ENCODE data around the gene SLC12A3.
"Not testable (repeated sequence)": the region's sequence is repeated elsewhere in the genome, so short reads cannot be mapped to it uniquely, and the experiment has no call there.

SLC12A3 gene

DNA sequence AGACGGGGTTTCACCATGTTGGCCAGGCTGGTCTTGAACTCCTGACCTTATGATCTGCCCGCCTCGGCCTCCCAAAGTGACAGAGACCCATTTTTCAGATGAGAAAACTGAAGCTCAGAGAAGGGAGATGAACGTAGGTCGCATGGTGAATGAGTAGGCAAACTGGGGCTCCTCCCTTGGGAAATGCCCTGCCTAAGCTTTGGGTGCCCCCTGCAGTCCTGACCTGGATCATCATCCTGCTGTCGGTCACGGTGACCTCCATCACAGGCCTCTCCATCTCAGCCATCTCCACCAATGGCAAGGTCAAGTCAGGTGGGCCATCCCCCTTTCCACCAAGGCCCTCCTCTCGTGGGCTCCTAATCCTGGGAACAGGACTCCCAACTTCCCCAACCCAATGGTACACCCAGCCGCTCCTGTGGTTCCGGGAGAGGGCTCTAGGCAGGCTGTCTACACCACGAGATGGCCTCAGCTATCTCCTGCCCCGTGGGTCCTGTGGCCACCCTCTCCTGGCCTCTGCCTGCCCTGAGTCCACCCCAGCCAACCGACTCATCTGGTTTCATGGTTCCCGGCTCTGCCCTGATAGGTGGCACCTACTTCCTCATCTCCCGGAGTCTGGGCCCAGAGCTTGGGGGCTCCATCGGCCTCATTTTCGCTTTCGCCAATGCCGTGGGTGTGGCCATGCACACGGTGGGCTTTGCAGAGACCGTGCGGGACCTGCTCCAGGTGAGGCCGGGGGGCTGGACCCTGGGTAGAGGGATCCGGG, 4.7 kb downstream of the SLC12A3 start:
- DNase-seq = no peak

DNA sequence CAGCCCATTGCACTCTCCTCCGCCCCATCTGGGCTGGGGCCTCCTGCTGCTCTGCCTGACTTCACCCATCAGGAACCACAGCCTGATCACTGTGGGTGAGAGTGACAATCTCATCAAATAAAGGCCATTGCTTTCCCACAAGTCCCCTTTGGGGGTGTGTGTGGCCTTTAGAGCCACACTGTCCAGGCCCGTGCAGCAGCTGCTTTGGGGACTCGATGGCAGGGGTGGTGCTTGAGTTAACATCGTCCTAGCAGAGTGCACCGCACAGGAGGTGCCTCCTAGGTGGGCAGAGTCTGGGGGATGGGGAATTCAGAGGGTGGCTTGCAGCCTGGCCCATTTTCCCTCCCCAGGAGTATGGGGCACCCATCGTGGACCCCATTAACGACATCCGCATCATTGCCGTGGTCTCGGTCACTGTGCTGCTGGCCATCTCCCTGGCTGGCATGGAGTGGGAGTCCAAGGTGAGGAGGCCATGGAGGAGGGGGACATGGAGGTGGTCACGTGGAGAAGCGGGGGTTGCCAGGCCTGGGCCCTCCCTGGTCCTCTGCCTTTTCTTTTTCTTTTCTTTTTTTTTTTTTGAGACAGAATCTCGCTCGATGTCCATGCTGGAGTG, 5.4 kb downstream of the SLC12A3 start:
- DNase-seq = no peak

DNA sequence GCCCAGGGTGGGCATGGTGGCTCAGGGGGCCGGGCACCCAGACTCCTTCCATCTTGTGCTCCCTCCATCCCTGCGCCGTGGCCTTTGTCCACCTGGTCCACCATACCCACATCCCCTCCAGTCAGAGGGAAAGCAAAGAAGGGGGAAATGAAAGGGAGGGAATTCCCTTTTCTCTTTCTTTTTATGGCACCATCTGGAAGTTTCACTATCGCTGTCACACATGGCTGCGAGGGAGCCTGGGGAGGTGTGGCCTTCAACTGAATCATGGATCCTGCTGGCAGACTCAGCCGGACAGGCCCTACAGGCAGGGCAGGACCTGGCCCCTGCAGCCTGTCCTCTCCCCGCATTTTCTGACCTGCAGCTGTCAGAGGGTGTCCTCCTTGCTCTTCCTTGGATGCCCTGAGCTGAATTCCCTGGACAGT, 6.2 kb downstream of the SLC12A3 start:
- DNase-seq = no peak

DNA sequence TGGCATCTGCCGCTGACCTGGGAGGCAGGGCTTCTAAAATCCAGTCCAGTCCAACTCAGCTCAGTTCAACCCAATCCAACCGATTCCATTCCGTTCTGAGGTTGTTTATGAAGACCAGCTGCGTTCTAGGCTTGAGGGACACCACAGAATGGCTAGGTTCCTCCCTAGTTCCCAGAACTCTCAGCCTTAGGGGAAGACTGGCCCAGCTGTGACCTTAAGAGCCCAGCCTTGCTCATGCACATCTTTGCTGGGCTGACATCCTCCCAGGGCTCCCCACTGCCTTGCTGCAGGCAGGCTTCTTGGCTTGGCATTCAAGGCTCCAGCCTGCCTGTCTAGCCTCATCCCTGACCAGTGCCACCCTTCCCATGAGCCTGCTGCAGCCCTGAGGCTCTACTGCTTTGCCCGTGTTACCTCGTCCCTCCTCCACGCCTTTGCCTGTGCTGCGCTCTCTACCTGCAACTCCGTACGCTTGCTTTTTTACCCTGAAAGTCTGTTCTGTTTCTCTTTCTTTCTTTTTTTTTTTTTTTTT, 7.9 kb downstream of the SLC12A3 start:
- no peak for DNase-seq

DNA sequence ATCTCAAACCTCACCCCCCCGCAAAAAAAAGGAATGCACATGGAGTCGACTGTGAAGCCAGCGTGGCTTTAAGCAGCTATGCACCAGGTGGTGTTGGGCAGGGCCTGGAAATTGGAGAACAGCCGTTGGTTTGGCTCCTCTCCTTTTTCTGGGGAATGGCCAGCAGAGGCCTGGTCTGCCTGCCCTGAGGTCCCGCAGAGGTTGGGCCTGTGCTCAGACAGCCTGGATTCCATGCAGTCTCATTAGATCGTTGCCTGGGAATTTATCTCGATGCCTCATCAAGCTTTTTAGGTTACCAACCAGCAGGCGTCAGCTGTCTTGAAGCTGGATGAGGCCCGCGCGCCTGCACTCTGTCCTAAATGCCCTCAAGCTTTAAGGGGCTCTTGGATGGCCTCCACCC, 9.8 kb downstream of the SLC12A3 start:
- DNase-seq = no peak

DNA sequence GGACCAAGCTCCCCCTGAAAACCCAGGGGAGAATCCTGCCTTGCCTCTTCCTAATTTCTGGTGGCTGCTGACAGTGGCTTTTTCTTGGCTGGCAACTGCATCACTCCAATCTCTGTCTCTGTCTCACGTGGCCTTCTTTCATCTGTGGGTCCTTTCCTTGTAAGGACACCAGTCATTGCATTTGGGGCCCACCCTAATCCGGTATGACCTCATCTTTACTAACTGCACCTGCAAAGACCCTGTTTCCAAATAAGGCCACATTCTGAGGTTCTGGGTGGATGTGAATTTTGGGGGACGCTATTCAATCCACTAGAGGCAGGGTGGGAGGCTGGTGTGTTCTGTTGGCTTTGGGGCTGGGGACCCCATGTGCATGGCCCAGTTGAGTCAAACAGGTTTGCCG, 11.0 kb downstream of the SLC12A3 start:
- DNase-seq = no peak

DNA sequence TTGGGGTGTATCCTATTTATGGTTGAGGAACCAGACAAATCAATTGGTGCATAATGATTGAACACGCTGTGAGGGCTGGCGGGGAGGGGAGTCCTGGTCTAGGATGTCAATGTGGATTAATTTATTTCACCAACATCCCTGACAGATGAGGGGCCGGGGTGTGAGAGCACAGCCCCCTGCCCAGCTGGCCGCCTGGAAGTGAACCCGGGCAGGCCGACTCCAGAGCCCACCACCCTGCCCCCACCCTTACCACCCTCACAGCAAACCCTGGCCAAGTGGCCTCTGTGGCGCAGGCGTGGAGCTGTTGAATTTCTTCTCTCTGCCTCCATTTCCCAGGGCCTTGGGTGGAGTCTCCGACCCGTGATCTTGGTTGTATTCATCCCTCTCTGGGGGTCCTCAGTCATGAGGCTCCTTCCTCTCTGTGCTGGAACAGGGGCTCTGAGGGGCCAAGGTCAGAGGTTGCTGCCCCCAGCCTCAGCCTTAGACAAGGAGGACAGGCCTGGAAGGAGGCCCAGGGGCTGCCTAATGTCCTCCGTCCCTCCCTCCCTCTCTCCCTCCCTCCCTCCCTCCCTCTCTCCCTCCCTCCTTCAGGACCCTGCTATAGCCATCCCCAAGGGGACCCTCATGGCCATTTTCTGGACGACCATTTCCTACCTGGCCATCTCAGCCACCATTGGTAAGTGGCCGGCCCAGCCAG, 12.6 kb downstream of the SLC12A3 start:
- DNase-seq = no peak

DNA sequence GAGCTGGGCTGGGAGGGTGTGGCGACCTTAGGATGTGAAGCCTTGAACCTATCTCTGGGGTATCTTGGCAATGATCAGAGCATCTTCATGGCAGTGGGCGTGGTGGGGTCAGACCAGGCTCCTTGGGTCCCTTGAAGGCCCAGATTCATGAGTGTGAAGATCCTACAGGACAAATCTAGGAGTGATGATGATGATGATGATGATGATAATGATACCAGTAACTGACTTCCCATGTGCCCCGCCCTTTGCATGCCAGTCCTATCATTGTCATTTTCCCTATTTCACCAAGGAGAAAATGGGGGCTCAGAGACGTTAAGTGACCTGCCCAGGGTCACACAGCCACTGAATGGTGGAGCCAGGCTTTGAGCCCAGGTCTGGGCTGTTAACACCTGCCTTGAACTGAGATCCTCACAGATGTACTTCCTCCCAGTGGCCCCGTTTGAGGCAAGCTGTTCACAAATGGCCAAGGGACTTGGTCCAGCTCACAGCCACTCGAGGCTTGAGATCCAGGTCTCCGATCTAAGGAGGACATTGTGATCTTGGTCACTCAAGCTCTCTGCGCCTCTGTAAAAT, 13.4 kb downstream of the SLC12A3 start:
- DNase-seq = no peak

DNA sequence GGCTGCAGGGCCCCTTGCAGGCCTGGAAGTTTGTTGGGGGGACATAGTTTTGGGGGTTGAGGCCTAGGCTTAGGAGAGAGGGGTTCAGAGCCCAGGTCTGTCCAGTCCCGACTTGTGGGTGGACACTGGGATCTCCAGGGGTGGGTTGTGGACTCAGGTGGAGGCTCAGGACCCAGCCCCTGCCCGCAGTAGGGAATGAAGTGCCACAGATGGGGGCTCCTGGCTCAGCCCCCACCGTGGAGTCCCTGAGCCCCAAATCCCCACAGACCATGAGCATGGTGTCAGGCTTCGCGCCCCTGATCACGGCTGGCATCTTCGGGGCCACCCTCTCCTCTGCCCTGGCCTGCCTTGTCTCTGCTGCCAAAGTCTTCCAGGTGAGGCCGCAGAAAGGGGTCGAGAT, 14.3 kb downstream of the SLC12A3 start:
- DNase-seq = no peak

DNA sequence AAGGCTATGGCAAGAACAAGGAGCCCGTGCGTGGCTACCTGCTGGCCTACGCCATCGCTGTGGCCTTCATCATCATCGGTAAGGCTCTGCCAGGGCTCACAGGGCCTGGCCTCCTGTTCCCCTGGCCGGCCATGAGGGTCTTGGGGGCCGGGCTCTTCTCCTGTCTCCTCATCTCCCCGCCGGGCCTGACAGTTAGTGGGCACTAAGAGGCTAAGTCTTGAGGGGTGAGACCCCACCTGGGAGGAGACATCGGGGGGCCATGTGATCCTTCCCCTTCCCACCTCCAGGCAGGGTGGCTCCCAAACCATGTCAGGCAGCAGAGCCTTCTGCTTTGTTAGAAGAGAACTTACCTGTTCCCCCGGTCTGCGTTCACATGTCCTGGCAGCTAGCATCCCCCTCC, 15.2 kb downstream of the SLC12A3 start:
- DNase-seq = no peak

DNA sequence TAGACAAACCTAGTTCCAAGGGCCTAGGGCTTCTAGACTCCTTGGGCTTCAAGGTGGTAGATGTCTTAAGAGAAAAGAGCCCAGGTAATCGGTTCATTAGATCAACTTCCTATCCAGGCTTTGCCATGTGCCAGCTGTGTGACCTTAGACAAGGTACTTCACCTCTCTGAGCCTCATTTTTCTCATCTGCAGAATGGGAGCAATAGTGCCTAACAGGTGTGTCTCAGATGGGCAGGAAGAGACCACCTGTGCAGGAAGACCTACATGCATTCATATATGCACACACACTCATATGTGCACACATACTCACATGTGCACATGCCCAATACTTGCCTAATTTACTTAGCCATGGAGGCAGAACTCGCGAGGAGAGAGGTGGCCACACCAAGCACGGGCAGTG, 15.7 kb downstream of the SLC12A3 start:
- DNase-seq = no peak

DNA sequence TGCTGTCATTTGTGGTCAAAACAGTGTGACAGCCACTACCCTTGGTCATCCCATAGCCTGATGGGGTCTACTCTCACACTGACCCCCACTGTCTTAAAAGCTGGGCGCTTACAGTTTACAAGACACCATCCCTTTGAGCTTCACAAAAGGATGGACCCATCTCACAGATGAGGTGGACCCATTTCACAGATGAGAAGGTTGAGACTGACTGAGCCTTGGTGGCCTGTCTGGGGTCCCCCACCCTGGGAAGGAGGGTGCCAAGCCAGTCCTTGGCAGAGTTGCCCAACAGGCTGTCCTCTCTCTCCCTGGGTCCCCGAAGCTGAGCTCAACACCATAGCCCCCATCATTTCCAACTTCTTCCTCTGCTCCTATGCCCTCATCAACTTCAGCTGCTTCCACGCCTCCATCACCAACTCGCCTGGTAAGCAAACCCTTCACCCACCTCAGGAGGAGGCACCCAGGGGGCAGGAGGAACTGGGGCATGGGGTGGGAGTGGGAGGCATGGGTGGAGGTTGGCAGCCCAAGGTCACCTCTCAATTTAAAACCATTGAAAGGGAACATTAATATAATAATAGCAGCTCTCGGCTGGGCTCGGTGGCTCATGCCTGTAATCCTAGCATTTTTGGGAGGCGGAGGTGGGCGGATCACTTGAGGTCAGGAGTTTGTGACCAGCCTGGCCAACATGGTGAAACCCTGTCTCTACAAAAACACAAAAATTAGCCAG, 17.2 kb downstream of the SLC12A3 start:
- no peak for DNase-seq

DNA sequence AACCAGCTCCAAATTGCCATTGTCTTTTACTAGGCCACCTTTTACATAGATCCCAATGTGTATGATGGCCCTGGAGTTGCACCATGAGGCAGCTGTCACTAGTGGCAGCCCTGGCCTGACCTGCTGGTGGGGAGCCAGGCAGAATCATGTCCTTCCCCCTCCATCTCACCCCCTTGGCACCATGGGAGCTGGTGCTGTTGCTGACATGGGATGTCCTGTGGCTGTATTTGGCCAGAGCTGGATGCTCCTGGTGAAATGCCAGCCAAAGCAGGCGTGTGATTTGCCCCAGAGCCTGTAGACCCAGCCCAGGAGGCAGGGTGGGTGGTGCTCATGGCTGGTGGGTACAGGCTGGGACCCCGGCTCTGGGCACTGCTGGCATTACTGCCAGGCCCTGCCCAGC, 18.6 kb downstream of the SLC12A3 start:
- no peak for DNase-seq

DNA sequence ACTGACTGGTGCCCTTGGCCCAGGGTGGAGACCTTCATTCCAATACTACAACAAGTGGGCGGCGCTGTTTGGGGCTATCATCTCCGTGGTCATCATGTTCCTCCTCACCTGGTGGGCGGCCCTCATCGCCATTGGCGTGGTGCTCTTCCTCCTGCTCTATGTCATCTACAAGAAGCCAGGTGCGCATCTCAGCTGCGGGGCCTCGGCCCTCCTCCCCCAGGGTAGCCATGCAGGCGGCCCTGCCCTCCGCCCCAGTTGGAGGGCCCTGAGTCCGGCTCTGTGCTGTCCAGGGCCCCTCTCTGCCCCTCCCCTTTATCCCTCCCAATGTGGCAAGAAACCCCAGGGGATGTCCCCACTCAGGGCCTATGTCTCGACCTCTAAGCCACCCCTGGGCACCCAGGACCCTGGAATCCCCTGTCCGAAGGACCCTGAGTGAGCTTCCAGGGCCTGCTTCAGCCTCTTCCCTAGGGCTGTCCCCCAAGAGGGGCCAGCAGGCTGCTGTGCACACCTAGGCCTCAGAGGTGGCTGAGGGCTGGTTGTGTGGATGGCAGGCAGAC, 19.1 kb downstream of the SLC12A3 start:
- DNase-seq = no peak

DNA sequence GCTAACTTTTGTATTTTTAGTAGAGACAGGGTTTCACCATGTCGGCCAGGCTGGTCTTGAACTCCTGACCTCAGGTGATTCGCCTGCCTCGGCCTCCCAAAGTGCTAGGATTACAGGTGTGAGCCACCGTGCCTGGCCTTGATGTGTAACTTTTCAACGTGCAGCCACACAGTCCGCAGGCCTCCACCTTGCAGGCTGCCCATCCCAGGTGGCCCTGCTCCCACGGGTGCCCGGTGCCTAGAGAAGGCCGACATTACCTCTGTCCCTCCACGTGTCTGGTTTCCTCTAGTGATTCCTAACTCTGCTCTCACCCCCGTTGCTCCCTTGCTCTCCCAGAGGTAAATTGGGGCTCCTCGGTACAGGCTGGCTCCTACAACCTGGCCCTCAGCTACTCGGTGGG, 19.9 kb downstream of the SLC12A3 start:
- DNase-seq = not testable (repeated sequence)

DNA sequence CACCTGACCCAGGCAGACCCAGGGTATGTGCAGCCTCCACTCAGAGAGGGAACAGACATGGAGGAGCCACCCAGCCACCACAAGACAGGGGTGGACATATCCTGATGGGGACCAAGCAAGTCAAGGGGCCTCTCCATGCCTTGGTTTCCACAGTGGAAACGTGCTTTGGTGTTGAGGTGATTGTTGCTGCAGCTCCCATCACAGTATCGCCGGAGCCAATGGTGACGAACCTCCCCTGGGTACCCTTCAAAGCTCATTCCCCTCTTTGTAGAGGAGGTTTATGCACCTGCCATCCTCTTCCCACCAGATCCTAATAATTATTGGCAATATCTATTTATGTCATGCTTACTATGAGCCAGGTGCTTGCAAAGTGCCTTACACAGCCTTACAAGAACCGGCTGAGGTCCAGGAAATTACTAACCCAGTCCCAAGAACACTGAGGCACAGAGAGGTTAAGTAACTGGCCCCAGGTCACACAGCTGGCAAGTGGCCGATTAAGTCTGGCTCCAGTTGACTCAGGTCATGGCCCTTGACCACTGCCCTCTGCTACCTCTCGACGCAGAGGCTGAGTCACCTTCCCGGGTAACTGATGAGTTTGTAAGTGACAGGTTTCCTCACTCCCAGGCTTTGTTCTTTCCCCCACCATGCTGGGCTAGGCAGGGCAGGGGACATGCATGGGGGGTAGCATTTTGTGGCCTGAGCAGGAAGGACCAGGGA, 20.6 kb downstream of the SLC12A3 start:
- no peak for DNase-seq

DNA sequence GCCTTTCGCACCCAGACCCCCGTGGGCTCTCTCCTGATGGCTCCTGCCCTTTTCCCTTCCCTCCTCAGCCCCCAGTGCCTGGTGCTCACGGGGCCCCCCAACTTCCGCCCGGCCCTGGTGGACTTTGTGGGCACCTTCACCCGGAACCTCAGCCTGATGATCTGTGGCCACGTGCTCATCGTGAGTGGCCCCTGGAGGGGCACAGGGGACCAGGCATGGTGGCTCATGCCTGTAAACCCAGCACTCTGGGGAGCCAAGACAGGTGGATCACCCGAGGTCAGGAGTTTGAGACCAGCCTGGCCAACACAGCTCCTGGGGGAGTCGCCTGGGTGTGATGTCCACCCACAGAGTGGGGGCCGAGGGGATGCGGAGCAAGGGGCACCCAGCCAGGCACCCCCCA, 21.3 kb downstream of the SLC12A3 start:
- DNase-seq = no peak

DNA sequence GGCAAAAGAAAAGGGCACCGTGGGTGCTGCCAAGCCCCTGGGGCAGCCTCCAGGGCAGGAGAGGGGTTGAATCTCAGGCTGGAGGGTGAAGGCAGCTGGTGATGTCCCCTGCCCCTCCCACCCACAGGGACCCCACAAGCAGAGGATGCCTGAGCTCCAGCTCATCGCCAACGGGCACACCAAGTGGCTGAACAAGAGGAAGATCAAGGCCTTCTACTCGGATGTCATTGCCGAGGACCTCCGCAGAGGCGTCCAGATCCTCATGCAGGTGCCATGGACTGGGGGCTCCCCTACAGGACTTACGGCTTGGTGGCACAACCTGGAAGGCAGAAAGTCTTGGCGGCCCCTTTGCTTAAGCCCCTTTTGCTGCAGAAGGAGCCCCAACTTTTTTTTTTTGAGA, 21.8 kb downstream of the SLC12A3 start:
- DNase-seq = no peak

DNA sequence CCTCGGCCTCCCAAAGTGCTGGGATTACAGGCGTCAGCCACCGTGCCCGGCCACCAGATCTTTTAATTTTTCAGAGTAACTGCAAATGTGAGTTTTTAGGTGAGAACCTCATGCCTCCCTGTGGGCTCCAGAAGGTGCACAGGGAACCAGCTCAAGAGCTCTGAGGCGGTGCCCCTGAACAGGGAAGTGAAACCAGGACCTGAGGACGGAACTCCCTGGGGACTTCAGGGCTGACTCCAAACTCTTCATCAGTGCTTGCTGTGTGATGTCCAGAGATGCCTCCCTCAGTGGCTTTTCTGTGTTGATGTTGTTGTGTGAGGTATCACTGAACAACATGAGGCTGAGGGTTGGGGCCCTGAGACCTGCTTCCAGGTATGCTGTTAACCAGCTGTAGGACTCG, 23.8 kb downstream of the SLC12A3 start:
- DNase-seq = no peak

DNA sequence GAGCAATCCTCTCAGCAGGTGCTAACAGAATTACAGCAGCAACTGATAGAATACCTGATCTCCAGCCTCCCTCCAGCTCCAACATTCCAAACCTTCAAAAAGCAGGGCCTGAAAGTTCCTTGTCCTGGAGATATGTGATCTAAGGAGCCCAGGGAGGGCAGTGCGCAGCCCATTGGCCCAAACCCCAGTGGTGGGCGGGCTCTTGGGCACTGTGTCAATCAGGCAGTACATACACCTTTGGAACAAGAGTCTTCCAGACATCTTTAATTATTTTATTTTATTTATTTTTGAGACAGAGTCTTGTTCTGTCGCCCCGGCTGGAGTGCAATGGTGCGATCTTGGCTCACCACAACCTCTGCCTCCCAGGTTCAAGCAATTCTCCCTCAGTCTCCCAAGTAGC, 24.2 kb downstream of the SLC12A3 start:
- DNase-seq = no peak

DNA sequence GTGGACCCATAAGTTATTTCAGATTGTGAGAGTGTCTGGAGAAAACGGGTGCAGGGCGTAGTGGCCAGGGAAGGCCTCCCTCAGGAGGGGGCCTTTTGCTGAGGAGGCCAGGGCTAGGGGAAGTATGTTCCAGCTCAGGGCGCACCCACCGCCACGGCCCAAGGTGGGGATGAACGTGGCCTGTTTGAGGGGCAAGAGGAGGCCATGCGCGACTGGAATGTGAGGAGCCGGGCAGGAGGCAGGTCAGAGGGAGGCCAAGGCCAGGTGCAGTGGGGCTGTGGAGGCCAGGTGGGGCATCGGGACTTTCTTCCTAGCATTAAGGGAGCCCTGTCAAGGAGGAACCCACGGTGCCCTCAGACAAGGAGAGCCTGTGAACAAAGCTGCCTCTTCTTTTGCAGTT, 26.7 kb downstream of the SLC12A3 start:
- no peak for DNase-seq

DNA sequence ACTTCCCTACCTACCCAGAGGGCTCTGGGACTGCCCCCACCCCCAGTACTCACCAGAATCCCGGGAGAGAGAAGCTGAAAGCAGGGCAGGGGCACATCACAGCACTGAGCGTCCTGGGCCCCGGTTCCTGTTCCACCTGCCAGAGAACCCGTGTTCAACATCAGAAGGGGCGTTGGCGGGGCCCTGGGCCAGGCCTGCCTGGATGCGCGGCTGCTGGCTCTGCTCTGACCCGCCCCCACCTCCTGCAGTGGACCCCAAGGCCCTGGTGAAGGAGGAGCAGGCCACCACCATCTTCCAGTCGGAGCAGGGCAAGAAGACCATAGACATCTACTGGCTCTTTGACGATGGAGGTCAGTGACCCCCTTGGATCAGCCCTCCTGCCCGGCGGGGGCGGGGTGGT, 27.7 kb downstream of the SLC12A3 start:
- DNase-seq = no peak
